Effector memory CD8-positive, alpha-beta T cell (primary cell): ENCODE results near the gene TRAPPC3L.

Experiments
- ATAC-seq: fragments of 150-1000 bp; cut with Tn5 transposase; replicated peaks from 2 replicates; pipeline ENCODE4 v1.10.0; 2021; ENCODE audit warnings: mild to moderate bottlenecking, moderate library complexity
- DNase-seq, 3 experiments: peaks; one replicate each; pipeline ENCODE4 v3.0.0; 2021
- H3K27ac Mint-ChIP-seq, 2 donors: one replicate each; pipeline ENCODE4 v1.8.0; 2022; ENCODE audit warnings: mild to moderate bottlenecking in 2 of 2, mixed read lengths in 2 of 2, moderate library complexity in 2 of 2
- H3K27me3 Mint-ChIP-seq, 2 donors: one replicate each; pipeline ENCODE4 v1.8.0; 2022; ENCODE audit warnings: mixed read lengths in 2 of 2
- H3K36me3 Mint-ChIP-seq: one replicate; pipeline ENCODE4 v1.8.0; 2022; ENCODE audit warnings: mild to moderate bottlenecking, moderate library complexity, mixed read lengths; ENCODE audit not compliant: insufficient read depth
- H3K4me1 Mint-ChIP-seq, 2 donors: one replicate each; pipeline ENCODE4 v1.8.0; 2022; ENCODE audit warnings: low read depth in 2 of 2, mixed read lengths in 2 of 2
- H3K4me3 Mint-ChIP-seq, 2 donors: one replicate each; pipeline ENCODE4 v1.8.0; 2022; ENCODE audit warnings: mild to moderate bottlenecking in 2 of 2, mixed read lengths in 2 of 2, moderate library complexity in 2 of 2
- H3K9me3 Mint-ChIP-seq, 2 donors: one replicate each; pipeline ENCODE4 v1.8.0; 2022; ENCODE audit warnings: mixed read lengths in 2 of 2

The TRAPPC3L gene

DNA sequence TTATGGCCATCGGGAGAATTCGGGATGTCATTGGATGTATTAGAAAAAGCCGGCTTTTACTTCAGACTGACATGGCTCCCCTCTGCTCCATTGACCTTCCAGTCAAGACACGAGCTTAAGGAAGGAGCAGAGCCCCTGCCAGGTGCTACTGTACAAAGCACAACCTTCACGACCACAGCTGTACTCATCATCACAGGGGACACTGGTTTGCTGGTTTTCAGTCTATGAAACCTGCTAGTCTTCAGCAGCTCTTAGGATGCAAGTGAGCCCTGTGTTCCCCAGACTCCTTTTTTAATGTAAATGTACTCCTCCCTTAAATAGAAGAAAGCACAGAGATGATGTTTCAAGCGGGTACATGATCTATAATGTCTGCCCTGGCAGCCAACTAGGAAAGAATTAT lies 1.9 kb upstream of the TRAPPC3L start:
- no peaks in the 10 kb centered on the region for H3K9me3 Mint-ChIP-seq

DNA sequence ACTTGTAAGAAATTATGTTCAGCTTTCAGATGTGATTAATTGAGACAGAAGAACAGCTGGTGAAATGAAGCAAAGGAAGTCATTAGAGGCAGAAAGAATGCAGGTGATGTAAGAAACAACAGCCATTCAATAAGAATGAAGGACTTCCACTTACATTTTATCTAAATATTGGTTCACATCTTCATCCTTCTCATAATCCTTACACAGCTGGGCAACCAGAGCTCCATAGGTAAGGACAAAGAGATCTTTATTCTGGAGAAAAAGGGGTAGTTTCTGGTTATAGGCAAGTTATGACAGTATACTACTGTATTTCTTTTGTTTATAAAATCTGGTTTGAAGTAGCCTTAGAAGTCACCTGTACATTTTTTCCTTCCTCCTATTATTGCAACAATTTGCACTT lies 2.3 kb downstream of the TRAPPC3L start:
- ATAC-seq (no peak), DNase-seq (no peak)
- no peaks in the 10 kb centered on the region for H3K4me1 Mint-ChIP-seq
- no peaks in the 10 kb centered on the region for H3K36me3 Mint-ChIP-seq
- H3K27me3 Mint-ChIP-seq: peaks cover 41 to 50% of the 10 kb centered on the region in 2 donors
- no peak overlapping the region for H3K4me3 Mint-ChIP-seq
- H3K27ac Mint-ChIP-seq: no peak overlapping the region
- H3K9me3 Mint-ChIP-seq: no peaks in the 10 kb centered on the region

More for the DNA sequence above, 1.9 kb upstream of the TRAPPC3L start:
- Mint-ChIP-seq H3K4me1 (no peaks in the 10 kb centered on the region), H3K27me3 (peaks cover 22 to 54% of the 10 kb centered on the region in 2 donors), H3K27ac (no peak overlapping the region), H3K4me3 (no peak overlapping the region), H3K36me3 (no peaks in the 10 kb centered on the region)
- ATAC-seq: no peak
- DNase-seq: no peak

DNA sequence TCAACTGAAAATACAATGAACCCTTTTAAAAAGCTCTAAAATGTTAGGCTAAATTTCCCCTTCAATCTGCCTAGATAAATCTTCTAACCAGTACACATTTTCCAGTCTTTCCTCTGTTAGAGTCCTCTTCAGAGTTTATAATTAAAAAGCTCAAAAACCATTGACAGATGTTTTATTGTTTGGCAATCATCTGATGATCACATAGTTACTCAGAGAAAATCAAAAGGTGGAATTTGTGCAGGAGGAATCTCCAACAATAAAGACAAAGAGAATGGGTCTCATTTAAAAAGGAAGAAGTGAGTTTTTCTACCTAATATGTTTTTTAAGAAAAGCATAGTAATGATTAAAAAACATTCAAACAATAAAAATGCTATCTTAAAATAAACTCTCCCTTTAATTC lies 3.1 kb downstream of the TRAPPC3L start:
- H3K9me3 Mint-ChIP-seq: no peaks in the 10 kb centered on the region
- DNase-seq (no peak), ATAC-seq (no peak)
- no peak overlapping the region for H3K4me3 Mint-ChIP-seq
- peaks cover 41 to 50% of the 10 kb centered on the region in 2 donors for H3K27me3 Mint-ChIP-seq
- H3K4me1 Mint-ChIP-seq: no peaks in the 10 kb centered on the region
- no peaks in the 10 kb centered on the region for H3K36me3 Mint-ChIP-seq
- no peak overlapping the region for H3K27ac Mint-ChIP-seq

DNA sequence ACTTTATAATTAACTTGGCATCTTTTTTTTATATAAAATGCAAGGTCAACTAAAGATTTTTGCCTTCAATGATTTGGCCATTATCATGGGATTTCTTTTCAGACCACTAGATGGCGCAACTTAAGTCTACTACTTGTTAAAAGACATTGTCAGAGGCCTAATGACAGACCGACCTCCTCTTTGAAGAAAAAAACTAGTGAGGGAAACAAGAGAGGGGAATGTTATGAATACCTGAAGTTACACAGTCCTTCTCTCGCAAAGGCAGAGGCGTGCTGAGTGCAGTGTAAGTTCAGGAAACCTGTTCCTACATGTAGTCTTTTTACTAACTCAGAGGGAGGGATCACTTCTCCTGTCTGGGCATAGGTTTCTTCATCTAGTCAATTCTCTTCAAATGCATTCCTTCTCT lies 9.3 kb downstream of the TRAPPC3L start:
- Mint-ChIP-seq H3K4me3 (no peak overlapping the region), H3K4me1 (no peaks in the 10 kb centered on the region), H3K27me3 (peaks cover 27 to 35% of the 10 kb centered on the region in 2 donors), H3K27ac (no peak overlapping the region), H3K9me3 (no peaks in the 10 kb centered on the region), H3K36me3 (no peaks in the 10 kb centered on the region)
- ATAC-seq (peak; percentile 67), DNase-seq (peak; percentile 41 to 45 (median 44))

DNA sequence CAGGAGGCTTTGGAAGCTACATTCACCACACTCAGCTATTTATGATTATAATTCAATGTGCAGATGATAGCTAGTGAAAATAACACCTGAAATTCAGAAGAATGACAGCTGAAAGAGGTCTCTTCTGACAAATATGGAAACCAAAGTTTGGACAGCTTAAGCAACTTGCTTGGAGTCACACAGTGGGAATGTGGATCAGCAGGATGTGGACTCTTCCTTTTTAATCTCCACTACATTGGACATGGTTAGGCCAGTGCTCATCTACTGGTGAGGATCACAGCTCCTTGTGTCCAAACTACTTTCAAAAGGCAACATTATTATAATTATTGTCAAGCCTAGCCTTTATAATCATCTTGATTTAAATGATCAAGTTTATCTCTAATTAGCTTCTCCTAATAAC lies 10.4 kb downstream of the TRAPPC3L start:
- Mint-ChIP-seq H3K9me3 (no peaks in the 10 kb centered on the region), H3K27me3 (peaks cover 17 to 32% of the 10 kb centered on the region in 2 donors), H3K4me3 (no peak overlapping the region), H3K36me3 (no peaks in the 10 kb centered on the region), H3K4me1 (no peaks in the 10 kb centered on the region), H3K27ac (no peak overlapping the region)
- ATAC-seq (no peak), DNase-seq (no peak)

DNA sequence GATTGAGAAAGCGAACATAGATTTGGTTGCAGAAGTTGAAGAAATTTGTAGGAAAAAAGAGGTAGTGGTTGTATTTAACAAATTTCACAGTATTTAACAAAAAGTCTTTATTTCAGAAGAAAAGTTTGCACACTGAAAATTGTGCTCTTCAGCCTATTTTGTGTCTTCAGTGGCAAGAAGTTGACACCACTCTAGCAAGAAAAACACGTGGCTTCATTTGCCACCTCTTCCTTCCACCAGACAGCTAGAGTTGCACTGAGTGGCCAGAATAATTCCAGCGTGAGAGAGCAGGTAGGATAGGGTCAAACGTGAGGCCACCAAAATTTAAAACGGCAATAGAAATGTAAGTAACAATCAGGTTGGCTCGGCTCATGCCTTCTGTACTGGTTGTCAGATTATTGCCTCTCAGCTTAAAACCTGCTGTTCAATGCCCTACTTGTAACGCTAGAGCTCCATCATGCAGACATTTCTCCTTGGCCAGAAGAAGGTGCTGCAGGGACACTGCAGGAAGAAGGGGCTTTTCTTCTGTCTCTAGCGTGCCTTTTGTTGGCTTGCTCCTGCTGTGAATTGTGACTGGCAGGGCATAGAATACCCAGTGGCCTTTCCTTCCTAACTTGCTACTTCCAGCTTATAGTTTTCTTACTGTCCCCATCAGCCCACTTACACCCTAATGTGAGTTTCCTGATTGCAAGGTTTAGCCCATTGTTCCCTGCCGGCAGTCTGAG lies 12.1 kb downstream of the TRAPPC3L start:
- Mint-ChIP-seq H3K27ac (no peak overlapping the region), H3K4me1 (no peaks in the 10 kb centered on the region)

DNA sequence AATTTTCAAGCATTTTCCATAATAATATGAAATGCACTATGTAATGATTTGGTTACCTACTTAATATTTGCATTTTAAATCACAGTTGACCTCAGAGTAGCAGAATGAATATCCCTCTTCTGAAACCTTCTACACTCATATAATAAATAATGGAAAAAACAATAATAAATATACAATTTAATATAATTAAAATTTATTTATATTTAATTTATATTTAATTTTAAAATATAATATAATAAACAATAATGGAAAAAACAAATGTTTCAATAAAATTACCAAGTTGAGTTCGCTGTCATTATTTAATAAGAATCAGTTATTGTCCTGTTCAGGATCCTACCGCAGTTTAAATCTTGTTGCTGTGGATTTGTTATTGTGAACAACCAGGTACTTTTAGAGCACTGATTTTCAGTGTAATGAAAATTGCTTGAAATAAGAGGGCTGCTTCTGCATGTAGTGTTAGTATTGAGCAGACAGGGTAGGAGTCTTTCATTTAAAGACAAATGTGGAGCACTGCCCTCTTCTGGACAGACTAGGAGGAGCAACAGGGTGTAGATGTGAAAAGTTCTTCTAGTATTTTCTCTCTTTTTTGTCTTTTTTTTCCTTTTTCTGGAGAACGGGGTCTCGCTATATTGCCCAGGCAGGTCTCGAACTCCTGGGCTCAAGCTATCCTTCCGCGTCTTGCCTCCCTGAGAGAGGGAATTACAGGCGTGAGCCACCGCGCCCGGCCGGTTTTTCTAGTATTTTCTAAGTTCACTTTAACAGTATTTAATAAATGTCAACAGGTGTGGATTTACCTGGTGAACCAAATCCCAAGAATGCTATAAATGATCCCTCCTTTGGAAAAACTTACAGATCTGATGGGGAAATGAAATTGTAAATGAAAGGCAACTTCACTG lies 13.6 kb downstream of the TRAPPC3L start:
- Mint-ChIP-seq H3K4me3 (no peak overlapping the region), H3K27me3 (peaks cover 35 to 43% of the 10 kb centered on the region in 2 donors), H3K27ac (no peak overlapping the region), H3K4me1 (no peaks in the 10 kb centered on the region), H3K36me3 (no peaks in the 10 kb centered on the region), H3K9me3 (no peaks in the 10 kb centered on the region)
- peak; percentile 66 to 69 (median 68) for DNase-seq
- ATAC-seq: peak; percentile 96

More for the DNA sequence above, 12.1 kb downstream of the TRAPPC3L start:
- Mint-ChIP-seq H3K27me3 (peaks cover 26 to 43% of the 10 kb centered on the region in 2 donors), H3K9me3 (no peaks in the 10 kb centered on the region), H3K4me3 (no peak overlapping the region), H3K36me3 (no peaks in the 10 kb centered on the region)
- no peak for DNase-seq
- no peak for ATAC-seq

DNA sequence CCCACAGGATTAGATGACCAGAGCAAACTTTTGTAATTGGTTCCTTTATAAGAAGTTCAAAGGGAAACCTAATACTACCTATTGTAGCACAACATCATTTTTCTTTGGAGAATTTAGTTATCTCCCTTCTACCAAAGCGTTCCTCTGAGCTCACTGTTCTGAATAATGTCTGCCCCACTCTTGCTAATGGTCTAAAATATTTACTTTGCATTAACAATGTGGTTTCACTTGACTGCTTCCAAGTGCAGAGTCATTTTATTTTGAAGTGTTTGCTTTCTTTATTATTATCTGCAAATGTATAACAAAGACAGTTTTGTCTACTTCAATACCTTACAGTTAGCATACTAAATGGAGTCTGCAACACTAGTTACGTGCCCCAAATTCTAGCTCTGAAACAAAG lies 15.0 kb downstream of the TRAPPC3L start:
- H3K4me1 Mint-ChIP-seq: no peaks in the 10 kb centered on the region
- no peak for ATAC-seq
- H3K4me3 Mint-ChIP-seq: no peak overlapping the region
- H3K27ac Mint-ChIP-seq: no peak overlapping the region
- no peaks in the 10 kb centered on the region for H3K36me3 Mint-ChIP-seq
- no peaks in the 10 kb centered on the region for H3K9me3 Mint-ChIP-seq
- peaks cover 35 to 53% of the 10 kb centered on the region in 2 donors for H3K27me3 Mint-ChIP-seq
- DNase-seq: no peak

DNA sequence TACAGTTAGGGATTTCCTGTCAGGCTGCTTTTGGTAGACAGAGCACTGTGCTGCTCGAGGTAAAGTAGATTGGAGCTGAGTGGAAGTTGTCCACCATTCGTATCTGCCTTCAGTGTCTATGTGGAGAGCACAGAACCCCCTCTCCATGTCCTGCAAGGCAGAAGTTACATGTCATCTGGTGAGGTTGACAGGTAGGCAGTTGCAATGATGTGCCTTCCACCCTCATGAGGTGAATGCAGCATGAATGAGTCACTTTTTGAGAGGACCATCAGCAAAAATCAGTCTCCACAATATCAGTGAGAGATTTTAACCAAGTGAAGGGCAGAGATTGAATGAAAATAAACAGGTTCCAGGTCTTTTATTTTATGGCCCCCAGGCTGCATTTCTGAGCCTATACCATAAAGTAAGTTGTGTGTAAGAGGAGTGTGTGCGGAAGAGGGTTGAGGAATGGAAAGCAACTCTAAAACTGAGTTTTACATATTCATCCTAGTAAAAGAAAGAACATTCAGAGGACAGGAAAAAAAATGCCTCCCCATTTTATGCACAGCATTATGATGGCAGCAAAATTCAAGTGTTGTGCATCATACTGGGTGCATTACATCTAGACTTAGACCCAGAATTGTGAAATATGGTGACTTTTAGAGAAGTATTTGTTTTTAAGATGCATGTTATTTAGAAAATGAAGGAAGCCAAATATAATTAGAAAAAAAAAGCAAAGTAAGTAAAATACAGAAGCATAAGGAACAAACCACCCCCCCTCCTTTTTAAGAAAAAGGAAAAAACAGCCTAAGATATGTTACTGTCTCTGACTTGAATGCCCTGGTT lies 15.8 kb downstream of the TRAPPC3L start:
- DNase-seq: no peak
- H3K4me3 Mint-ChIP-seq: no peak overlapping the region
- no peaks in the 10 kb centered on the region for H3K9me3 Mint-ChIP-seq
- no peaks in the 10 kb centered on the region for H3K36me3 Mint-ChIP-seq
- H3K27ac Mint-ChIP-seq: no peak overlapping the region
- H3K27me3 Mint-ChIP-seq: peaks cover 35 to 53% of the 10 kb centered on the region in 2 donors
- H3K4me1 Mint-ChIP-seq: no peaks in the 10 kb centered on the region
- no peak for ATAC-seq

DNA sequence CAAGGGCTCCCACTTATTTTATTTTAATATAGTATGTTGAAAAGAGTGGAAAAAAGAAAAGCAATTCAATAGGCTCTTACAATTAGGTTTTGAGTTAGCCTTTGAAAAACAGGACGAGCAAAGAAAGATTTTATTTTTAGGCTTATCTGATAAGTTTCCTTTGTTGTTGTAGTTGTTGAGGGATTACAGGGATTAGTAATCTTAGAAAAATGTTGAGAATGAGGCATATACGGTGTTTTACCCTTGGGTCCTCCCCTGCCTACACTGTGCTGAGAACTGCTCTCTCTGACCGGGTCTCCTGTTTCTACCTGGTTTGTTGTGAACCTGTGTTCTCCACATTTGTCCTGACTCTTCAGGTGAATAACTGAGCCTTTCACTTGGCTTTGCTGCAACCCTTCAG lies 16.7 kb downstream of the TRAPPC3L start:
- no peak overlapping the region for H3K27ac Mint-ChIP-seq
- no peaks in the 10 kb centered on the region for H3K4me1 Mint-ChIP-seq
- ATAC-seq: no peak
- peaks cover 30 to 50% of the 10 kb centered on the region in 2 donors for H3K27me3 Mint-ChIP-seq
- no peaks in the 10 kb centered on the region for H3K9me3 Mint-ChIP-seq
- H3K36me3 Mint-ChIP-seq: no peaks in the 10 kb centered on the region
- H3K4me3 Mint-ChIP-seq: no peak overlapping the region
- DNase-seq: no peak

DNA sequence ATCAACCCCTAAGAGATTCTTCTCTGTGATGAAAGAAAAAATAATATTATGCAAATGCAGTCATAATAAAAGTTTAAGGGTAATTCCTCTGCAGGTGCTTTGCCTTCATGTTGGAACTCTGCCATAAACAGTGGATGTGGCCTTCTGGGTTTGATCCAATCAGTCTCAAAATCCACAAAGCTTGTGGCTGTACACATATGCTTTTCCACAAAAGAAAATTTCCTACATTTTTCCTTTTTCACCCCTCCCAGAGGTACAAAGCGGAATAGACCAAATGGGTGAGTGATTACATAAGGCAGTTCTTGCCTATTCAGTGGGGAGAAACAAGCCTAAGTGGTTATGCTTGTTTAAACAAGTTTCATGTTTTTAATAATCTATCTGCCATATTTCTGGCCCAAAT lies 17.4 kb downstream of the TRAPPC3L start:
- Mint-ChIP-seq H3K27ac (no peak overlapping the region), H3K4me1 (no peaks in the 10 kb centered on the region), H3K4me3 (no peak overlapping the region), H3K27me3 (peaks cover 24 to 44% of the 10 kb centered on the region in 2 donors), H3K9me3 (no peaks in the 10 kb centered on the region), H3K36me3 (no peaks in the 10 kb centered on the region)
- DNase-seq (no peak), ATAC-seq (no peak)

DNA sequence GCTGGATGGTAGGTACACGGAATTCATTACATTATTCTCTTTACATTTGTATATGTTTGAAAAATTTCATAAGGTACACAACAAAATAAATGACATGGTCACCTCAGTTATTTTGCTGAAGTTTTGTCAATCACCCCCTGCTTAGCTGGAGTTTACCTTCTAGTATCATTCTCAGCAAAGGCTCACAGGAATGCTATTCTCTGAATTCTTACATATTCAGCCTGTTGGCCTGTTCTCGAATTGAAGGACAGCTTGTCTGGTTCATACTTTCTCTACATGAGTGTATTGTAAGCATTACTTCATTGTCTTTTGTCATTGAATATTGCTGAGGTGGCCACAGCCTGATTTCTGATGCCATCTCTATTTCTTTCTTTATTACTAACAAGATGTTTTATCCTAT lies 21.2 kb downstream of the TRAPPC3L start:
- H3K4me1 Mint-ChIP-seq: no peaks in the 10 kb centered on the region
- H3K9me3 Mint-ChIP-seq: no peaks in the 10 kb centered on the region
- DNase-seq: no peak
- H3K4me3 Mint-ChIP-seq: no peak overlapping the region
- no peaks in the 10 kb centered on the region for H3K36me3 Mint-ChIP-seq
- H3K27ac Mint-ChIP-seq: no peak overlapping the region
- no peak for ATAC-seq
- peaks cover 16 to 17% of the 10 kb centered on the region in 2 donors for H3K27me3 Mint-ChIP-seq

DNA sequence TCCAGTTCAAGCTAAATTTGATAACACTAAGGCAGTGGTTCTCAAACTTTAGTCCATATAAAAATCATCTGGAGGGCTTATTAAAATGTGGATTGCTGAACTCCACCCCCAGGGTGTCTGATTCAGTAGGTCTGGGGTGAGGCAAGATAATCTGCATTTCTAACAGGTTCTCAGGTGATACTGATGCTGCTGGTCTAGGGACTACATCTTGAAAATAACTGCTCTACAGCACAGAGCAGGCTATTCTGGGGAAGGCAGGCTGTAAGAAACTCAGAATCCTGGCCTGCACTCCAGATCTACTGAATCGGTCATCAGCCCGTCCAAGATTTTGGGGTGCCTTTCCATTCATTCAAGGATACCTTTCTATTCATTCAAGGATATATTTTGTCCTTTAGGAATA lies 22.6 kb downstream of the TRAPPC3L start:
- no peak for DNase-seq
- Mint-ChIP-seq H3K36me3 (no peaks in the 10 kb centered on the region), H3K27me3 (peaks cover 21 to 24% of the 10 kb centered on the region in 2 donors), H3K4me3 (no peak overlapping the region), H3K27ac (no peak overlapping the region), H3K4me1 (no peaks in the 10 kb centered on the region), H3K9me3 (no peaks in the 10 kb centered on the region)
- no peak for ATAC-seq
